HCT116 (cell line): ENCODE results near the gene OR2Y1. TPM values are rescaled to one million over a fixed set of nuclear protein-coding genes. Genes with fewer than 3 reads are reported as not detected.

Experiments used
- ATAC-seq: fragments of 200-7000 bp; cut with Tn5 transposase; 2 replicates; pipeline ENCODE4 v1.9.1; 2020; ENCODE audit warnings: mild to moderate bottlenecking, moderate library complexity
- BruUV-seq: library from RNA; stranded (reverse); fragments of 400-500 nt; replicated peaks from 2 replicates; lab custom pipeline; 2021; lab: Mats Ljungman, UMichigan
- CTCF ChIA-PET: fragments of 300-600 bp; sonication (Branson Sonifier 250); formaldehyde crosslinking; loops from one replicate; lab custom pipeline; 2021; ENCODE audit warnings: antibody characterized with exemption; lab: Charles Lee
- POLR2A ChIA-PET: fragments of 300-600, 350-600 bp; sonication (Branson Sonifier 250); formaldehyde crosslinking; loops from one replicate; lab custom pipeline; 2021; ENCODE audit warnings: antibody characterized with exemption; lab: Charles Lee
- RAD21 ChIA-PET, 2 experiments: fragments of 300-600 bp; sonication (Branson Sonifier 250); formaldehyde crosslinking; loops; one replicate each; lab custom pipeline; 2023; ENCODE audit warnings: low total read pairs in 2 of 2; ENCODE audit not compliant: uncharacterized antibody in 2 of 2, unreplicated experiment in 2 of 2, low non-redundant PET in 1 of 2; lab: Charles Lee
- DNase-seq: peaks from one replicate; pipeline ENCODE4 v3.0.0-alpha.2; 2010; ENCODE audit warnings: low read depth, low spot score
- H2AFZ ChIP-seq: fragments of 200-600 bp; shearing (Covaris generic), sonication (generic); 2 replicates; pipeline ENCODE4 v1.6.1; 2017; ENCODE audit warnings: low read depth, mixed run types, mixed read lengths, antibody characterized with exemption, low read length; ENCODE audit not compliant: poor library complexity, severe bottlenecking
- H3K27ac ChIP-seq: 2 replicates; pipeline ENCODE4 v1.5.1; 2012; ENCODE audit warnings: low read depth, low read length
- H3K27me3 ChIP-seq: fragments of 200-600 bp; sonication (generic); 2 replicates; pipeline ENCODE4 v1.6.1; 2016; ENCODE audit warnings: mixed run types, low read length, mixed read lengths; ENCODE audit not compliant: insufficient read depth
- H3K36me3 ChIP-seq, 2 experiments: fragments of 200-500 bp in 1 of 2; fragments of 200-600 bp in 1 of 2; sonication (Bioruptor generic) in 1 of 2; sonication (generic) in 1 of 2; 2 replicates each; pipeline versions ENCODE4 v1.5.1 to v1.6.1; 2014 to 2016; ENCODE audit warnings: low read length in 2 of 2, inconsistent platforms in 1 of 2, mixed read lengths in 1 of 2, mixed run types in 1 of 2; ENCODE audit not compliant: insufficient read depth in 2 of 2, control insufficient read depth in 1 of 2
- H3K4me1 ChIP-seq, 2 experiments: fragments of 200-600 bp in 1 of 2; sonication (generic) in 1 of 2; 2 replicates each; pipeline versions ENCODE4 v1.5.1 to v1.6.1; 2012 to 2017; ENCODE audit warnings: low read length in 2 of 2, inconsistent platforms in 1 of 2, mild to moderate bottlenecking in 1 of 2, mixed read lengths in 1 of 2, mixed run types in 1 of 2, moderate library complexity in 1 of 2; ENCODE audit not compliant: insufficient read depth in 2 of 2, control insufficient read depth in 1 of 2
- H3K4me2 ChIP-seq: fragments of 200-600 bp; sonication (generic); 2 replicates; pipeline ENCODE4 v1.6.1; 2017; ENCODE audit warnings: mixed run types, low read length, mixed read lengths
- H3K4me3 ChIP-seq, 2 experiments: fragments of 200-600 bp in 1 of 2; sonication (generic) in 1 of 2; replicated peaks in 1 of 2; 2 replicates each; pipeline ENCODE4 v1.5.1; 2011 to 2016; ENCODE audit warnings: low read length in 2 of 2, control low read depth in 1 of 2, low read depth in 1 of 2, mild to moderate bottlenecking in 1 of 2, mixed read lengths in 1 of 2, mixed run types in 1 of 2
- H3K79me2 ChIP-seq: fragments of 200-600 bp; sonication (generic); 2 replicates; pipeline ENCODE4 v1.6.1; 2017; ENCODE audit warnings: mild to moderate bottlenecking, mixed run types, low read length, moderate library complexity, mixed read lengths; ENCODE audit not compliant: insufficient read depth
- H3K9ac ChIP-seq: fragments of 200-600 bp; sonication (generic); 2 replicates; pipeline ENCODE4 v1.6.1; 2016; ENCODE audit warnings: low read length, mixed read lengths
- H3K9me2 ChIP-seq: fragments of 200-600 bp; sonication (generic), shearing (Covaris generic); 2 replicates; pipeline ENCODE4 v1.6.1; 2017; ENCODE audit warnings: mixed run types, mild to moderate bottlenecking, moderate library complexity; ENCODE audit not compliant: insufficient read depth
- H3K9me3 ChIP-seq, 2 experiments: fragments of 200-500 bp in 1 of 2; fragments of 200-600 bp in 1 of 2; sonication (Bioruptor generic) in 1 of 2; sonication (generic) in 1 of 2; 2 replicates each; pipeline ENCODE4 v1.6.1; 2014 to 2017; ENCODE audit warnings: low read length in 2 of 2, mixed read lengths in 2 of 2, inconsistent platforms in 1 of 2, low read depth in 1 of 2, mild to moderate bottlenecking in 1 of 2, mixed run types in 1 of 2, moderate library complexity in 1 of 2; ENCODE audit not compliant: control insufficient read depth in 1 of 2, insufficient read depth in 1 of 2
- H4K20me1 ChIP-seq: fragments of 200-600 bp; sonication (generic), shearing (Covaris generic); 2 replicates; pipeline ENCODE4 v1.6.1; 2017; ENCODE audit warnings: mixed run types, mild to moderate bottlenecking, moderate library complexity; ENCODE audit not compliant: insufficient read depth
- CBX3 ChIP-seq: IDR thresholded peaks from 2 replicates; pipeline ENCODE4 v1.6.1; 2012; ENCODE audit warnings: low read depth
- CEBPB ChIP-seq: IDR thresholded peaks from 2 replicates; pipeline ENCODE4 v1.6.1; 2012; ENCODE audit warnings: low read depth
- EGR1 ChIP-seq: IDR thresholded peaks from 2 replicates; pipeline ENCODE4 v1.6.1; 2012; ENCODE audit warnings: low read depth
- ELF1 ChIP-seq: IDR thresholded peaks from 2 replicates; pipeline ENCODE4 v1.6.1; 2012; ENCODE audit warnings: low read depth, borderline replicate concordance
- FOSL1 ChIP-seq: IDR thresholded peaks from 2 replicates; pipeline ENCODE4 v1.6.1; 2012; ENCODE audit warnings: low read depth
- POLR2AphosphoS5 ChIP-seq: IDR thresholded peaks from 2 replicates; pipeline ENCODE4 v1.6.1; 2011; ENCODE audit warnings: mild to moderate bottlenecking, low read depth, low read length, moderate library complexity
- RAD21 ChIP-seq: IDR thresholded peaks from 2 replicates; pipeline ENCODE4 v1.6.1; 2012; ENCODE audit warnings: low read depth, mild to moderate bottlenecking
- SIN3A ChIP-seq: IDR thresholded peaks from 2 replicates; pipeline ENCODE4 v1.6.1; 2012; ENCODE audit warnings: low read depth
- SP1 ChIP-seq: IDR thresholded peaks from 2 replicates; pipeline ENCODE4 v1.6.1; 2012; ENCODE audit warnings: low read depth
- TCF7L2 ChIP-seq: IDR thresholded peaks from 2 replicates; pipeline ENCODE4 v1.7.0; 2011; ENCODE audit warnings: borderline replicate concordance, inconsistent platforms; ENCODE audit not compliant: insufficient read depth, insufficient read length; ENCODE audit errors: extremely low read depth
- YY1 ChIP-seq: IDR thresholded peaks from 2 replicates; pipeline ENCODE4 v1.6.1; 2011; ENCODE audit warnings: low read length, low read depth, moderate library complexity, mild to moderate bottlenecking; ENCODE audit not compliant: insufficient replicate concordance; ENCODE audit errors: extremely low read depth
- ZFX ChIP-seq: fragments of 450-650 bp; IDR thresholded peaks from 2 replicates; pipeline ENCODE4 v1.6.1; 2017
- ZNF274 ChIP-seq: fragments of 200-500 bp; sonication (Bioruptor generic); IDR thresholded peaks from 2 replicates; pipeline ENCODE4 v1.6.1; 2014; ENCODE audit warnings: mild to moderate bottlenecking, low read depth, low read length, inconsistent platforms
- intact Hi-C: fragments of 100-400 bp; cut with micrococcal nuclease; formaldehyde crosslinking; loops from 2 replicates; pipeline ENCODE4 v1.10.0; 2022
- total RNA-seq: library from RNA; stranded (reverse); gene quantifications from one replicate; pipeline ENCODE4 v1.2.1, GENCODE V29; 2021; ENCODE audit not compliant: unreplicated experiment
- TF ChIP-seq, protein P1 (sequence below): IDR thresholded peaks from 2 replicates; pipeline ENCODE4 v1.6.1; 2011; ENCODE audit warnings: mild to moderate bottlenecking, low read length, moderate library complexity; ENCODE audit not compliant: insufficient replicate concordance; ENCODE audit errors: extremely low read depth
- TF ChIP-seq, protein P2 (sequence below): IDR thresholded peaks from 2 replicates; pipeline ENCODE4 v1.6.1; 2012
- TF ChIP-seq, protein P3 (sequence below): IDR thresholded peaks from 2 replicates; pipeline ENCODE4 v1.6.1; 2012
- TF ChIP-seq, protein P4 (sequence below), 3 experiments: fragments of 200-600 bp in 1 of 3; sonication (generic) in 1 of 3; IDR thresholded peaks in 2 of 3; conservative IDR thresholded peaks in 1 of 3; 2 replicates each; pipeline ENCODE4 v1.5.1; 2012 to 2017; ENCODE audit warnings: low read depth in 2 of 3, low read length in 2 of 3, antibody characterized with exemption in 1 of 3, borderline replicate concordance in 1 of 3, control low read depth in 1 of 3, mild to moderate bottlenecking in 1 of 3, mixed read lengths in 1 of 3, mixed run types in 1 of 3, moderate library complexity in 1 of 3; ENCODE audit not compliant: insufficient read depth in 1 of 3

The OR2Y1 gene
- total RNA-seq, 1 experiment from 2014 or later = not detected

DNA sequence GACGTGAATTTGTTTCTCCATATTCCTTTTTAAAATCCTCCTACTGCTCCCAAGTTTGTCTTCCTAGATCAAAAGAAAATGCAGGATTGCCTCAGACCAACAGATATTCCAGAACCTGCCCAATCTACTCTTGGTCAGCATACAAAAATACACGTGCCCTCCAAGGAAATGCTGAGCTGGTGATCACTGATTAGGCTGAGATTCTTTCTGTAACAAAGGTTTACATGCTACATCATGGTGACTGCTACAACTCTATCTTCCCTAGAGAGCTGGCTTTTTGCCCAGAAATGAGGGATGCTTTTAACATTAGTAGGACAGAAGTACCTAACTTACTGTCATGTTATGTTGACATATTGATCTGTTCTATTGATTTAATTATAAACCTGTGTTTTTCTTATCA, 35.5 kb downstream of the OR2Y1 start:
- no peaks in the 10 kb centered on the region for H3K27me3 ChIP-seq

More for the DNA sequence above, 35.5 kb downstream of the OR2Y1 start:
- Histone ChIP-seq H3K36me3 (no peaks in the 10 kb centered on the region), H3K9me3 (no peaks in the 10 kb centered on the region), H3K27ac (no peak overlapping the region), H3K79me2 (no peaks in the 10 kb centered on the region), H3K9me2 (0 out of 2 replicates have a peak, but pooled peaks cover 4% of the 10 kb centered on the region), H3K4me3 (no peak overlapping the region), H4K20me1 (no peaks in the 10 kb centered on the region), H3K9ac (no peak overlapping the region), H3K4me1 (0 out of 4 replicates have a peak, but pooled peaks cover 2 to 5% of the 10 kb centered on the region in 2 experiments), H2AFZ (peak overlapping the region; percentile 57), H3K4me2 (no peak overlapping the region)
- TF ChIP-seq, protein P1, sequence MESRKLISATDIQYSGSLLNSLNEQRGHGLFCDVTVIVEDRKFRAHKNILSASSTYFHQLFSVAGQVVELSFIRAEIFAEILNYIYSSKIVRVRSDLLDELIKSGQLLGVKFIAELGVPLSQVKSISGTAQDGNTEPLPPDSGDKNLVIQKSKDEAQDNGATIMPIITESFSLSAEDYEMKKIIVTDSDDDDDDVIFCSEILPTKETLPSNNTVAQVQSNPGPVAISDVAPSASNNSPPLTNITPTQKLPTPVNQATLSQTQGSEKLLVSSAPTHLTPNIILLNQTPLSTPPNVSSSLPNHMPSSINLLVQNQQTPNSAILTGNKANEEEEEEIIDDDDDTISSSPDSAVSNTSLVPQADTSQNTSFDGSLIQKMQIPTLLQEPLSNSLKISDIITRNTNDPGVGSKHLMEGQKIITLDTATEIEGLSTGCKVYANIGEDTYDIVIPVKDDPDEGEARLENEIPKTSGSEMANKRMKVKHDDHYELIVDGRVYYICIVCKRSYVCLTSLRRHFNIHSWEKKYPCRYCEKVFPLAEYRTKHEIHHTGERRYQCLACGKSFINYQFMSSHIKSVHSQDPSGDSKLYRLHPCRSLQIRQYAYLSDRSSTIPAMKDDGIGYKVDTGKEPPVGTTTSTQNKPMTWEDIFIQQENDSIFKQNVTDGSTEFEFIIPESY = no peak
- TF ChIP-seq ELF1 (no peak), CBX3 (no peak), SP1 (no peak), YY1 (no peak), POLR2AphosphoS5 (no peak), ZFX (no peak), RAD21 (no peak), CEBPB (no peak), EGR1 (no peak), TCF7L2 (no peak), ZNF274 (no peak), FOSL1 (no peak), SIN3A (no peak)
- TF ChIP-seq, protein P2, sequence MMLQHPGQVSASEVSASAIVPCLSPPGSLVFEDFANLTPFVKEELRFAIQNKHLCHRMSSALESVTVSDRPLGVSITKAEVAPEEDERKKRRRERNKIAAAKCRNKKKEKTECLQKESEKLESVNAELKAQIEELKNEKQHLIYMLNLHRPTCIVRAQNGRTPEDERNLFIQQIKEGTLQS = no peak
- TF ChIP-seq, protein P3, sequence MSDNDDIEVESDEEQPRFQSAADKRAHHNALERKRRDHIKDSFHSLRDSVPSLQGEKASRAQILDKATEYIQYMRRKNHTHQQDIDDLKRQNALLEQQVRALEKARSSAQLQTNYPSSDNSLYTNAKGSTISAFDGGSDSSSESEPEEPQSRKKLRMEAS = no peak
- TF ChIP-seq, protein P4, sequence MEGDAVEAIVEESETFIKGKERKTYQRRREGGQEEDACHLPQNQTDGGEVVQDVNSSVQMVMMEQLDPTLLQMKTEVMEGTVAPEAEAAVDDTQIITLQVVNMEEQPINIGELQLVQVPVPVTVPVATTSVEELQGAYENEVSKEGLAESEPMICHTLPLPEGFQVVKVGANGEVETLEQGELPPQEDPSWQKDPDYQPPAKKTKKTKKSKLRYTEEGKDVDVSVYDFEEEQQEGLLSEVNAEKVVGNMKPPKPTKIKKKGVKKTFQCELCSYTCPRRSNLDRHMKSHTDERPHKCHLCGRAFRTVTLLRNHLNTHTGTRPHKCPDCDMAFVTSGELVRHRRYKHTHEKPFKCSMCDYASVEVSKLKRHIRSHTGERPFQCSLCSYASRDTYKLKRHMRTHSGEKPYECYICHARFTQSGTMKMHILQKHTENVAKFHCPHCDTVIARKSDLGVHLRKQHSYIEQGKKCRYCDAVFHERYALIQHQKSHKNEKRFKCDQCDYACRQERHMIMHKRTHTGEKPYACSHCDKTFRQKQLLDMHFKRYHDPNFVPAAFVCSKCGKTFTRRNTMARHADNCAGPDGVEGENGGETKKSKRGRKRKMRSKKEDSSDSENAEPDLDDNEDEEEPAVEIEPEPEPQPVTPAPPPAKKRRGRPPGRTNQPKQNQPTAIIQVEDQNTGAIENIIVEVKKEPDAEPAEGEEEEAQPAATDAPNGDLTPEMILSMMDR (IDR thresholded peaks at IDR 0.05 in 2 of 3, conservative IDR thresholded peaks at IDR 0.05 in 1 of 3; ENCODE audit: borderline replicate concordance in 1 of 3, insufficient read depth in 1 of 3, low read depth in 2 of 3, low read length in 2 of 3) = no peak
- ChIA-PET RAD21 (no interaction called here), CTCF (interaction anchor here (0.8 kb wide), 1 partner anchor 14 kb away, joined by 3 read pairs; no protein-coding TSS in a partner anchor), POLR2A (no interaction called here)
- intact Hi-C loops = no loop called here
- BruUV-seq = no TSS peak
- ATAC-seq (no peak), DNase-seq (peak; percentile 8)
